ENCODE measurements around the gene ILK. TPM values are rescaled to one million over a fixed set of nuclear protein-coding genes. Genes with fewer than 3 reads are reported as not detected.

Gene ILK
- total and polyA plus RNA-seq, 2 of the 13 experiments (the other 11 are each of a cell fraction or from before 2014, with no cell fraction given): 70.3 to 108 TPM

DNA sequence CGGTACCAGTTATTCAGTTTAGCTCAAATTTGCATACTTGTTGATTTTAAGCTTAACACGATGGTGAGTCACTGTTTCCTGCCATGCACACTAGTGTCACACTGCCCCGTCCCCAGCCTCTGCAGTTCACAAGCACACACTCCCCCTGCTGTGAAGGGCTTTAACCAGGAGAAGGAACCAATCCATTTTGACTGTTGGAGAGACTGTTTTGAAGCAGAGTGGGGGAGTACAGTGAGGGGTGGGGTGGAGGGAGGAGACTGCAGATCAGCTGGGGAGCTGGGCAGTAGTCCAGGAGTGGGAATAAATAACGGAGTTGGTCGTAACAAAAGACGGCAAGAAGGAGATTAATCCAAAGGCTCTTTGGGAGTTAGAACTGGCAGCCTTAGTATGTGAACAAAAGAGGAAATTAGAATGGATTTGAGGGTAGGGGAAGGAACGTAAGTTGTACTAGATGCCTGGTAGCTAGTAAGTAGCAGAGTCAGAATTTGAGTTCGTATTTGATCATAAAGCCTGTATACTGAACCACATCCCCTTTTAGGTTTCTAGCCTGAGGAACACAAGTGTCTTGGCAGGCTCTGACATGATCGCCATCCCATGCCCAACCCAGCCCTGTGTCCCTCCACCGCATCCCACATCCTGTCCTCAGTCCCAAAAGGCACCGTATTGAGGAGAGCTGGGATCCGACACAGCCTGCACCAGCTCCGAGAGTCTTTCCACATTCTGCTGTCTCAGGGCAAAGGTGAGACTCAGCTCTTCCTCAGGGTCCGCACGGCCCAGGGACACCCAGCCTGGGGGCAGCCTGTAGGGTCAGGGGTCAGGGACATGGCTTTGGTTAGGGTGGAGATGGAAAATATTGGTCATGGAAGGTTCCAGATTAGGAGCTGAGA lies 14.8 kb downstream of the ILK start (continued):
- TF ChIP-seq, protein P1, sequence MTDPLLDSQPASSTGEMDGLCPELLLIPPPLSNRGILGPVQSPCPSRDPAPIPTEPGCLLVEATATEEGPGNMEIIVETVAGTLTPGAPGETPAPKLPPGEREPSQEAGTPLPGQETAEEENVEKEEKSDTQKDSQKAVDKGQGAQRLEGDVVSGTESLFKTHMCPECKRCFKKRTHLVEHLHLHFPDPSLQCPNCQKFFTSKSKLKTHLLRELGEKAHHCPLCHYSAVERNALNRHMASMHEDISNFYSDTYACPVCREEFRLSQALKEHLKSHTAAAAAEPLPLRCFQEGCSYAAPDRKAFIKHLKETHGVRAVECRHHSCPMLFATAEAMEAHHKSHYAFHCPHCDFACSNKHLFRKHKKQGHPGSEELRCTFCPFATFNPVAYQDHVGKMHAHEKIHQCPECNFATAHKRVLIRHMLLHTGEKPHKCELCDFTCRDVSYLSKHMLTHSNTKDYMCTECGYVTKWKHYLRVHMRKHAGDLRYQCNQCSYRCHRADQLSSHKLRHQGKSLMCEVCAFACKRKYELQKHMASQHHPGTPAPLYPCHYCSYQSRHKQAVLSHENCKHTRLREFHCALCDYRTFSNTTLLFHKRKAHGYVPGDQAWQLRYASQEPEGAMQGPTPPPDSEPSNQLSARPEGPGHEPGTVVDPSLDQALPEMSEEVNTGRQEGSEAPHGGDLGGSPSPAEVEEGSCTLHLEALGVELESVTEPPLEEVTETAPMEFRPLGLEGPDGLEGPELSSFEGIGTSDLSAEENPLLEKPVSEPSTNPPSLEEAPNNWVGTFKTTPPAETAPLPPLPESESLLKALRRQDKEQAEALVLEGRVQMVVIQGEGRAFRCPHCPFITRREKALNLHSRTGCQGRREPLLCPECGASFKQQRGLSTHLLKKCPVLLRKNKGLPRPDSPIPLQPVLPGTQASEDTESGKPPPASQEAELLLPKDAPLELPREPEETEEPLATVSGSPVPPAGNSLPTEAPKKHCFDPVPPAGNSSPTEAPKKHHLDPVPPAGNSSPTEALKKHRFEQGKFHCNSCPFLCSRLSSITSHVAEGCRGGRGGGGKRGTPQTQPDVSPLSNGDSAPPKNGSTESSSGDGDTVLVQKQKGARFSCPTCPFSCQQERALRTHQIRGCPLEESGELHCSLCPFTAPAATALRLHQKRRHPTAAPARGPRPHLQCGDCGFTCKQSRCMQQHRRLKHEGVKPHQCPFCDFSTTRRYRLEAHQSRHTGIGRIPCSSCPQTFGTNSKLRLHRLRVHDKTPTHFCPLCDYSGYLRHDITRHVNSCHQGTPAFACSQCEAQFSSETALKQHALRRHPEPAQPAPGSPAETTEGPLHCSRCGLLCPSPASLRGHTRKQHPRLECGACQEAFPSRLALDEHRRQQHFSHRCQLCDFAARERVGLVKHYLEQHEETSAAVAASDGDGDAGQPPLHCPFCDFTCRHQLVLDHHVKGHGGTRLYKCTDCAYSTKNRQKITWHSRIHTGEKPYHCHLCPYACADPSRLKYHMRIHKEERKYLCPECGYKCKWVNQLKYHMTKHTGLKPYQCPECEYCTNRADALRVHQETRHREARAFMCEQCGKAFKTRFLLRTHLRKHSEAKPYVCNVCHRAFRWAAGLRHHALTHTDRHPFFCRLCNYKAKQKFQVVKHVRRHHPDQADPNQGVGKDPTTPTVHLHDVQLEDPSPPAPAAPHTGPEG (CRISPR knock-in tag; IDR thresholded peaks at IDR 0.05): 0 out of 2 replicates have a peak, but pooled peaks have one; percentile 17
- no peak for TF ChIP-seq ZNF574 (CRISPR knock-in tag; IDR thresholded peaks at IDR 0.05)
- TF ChIP-seq, protein P2, sequence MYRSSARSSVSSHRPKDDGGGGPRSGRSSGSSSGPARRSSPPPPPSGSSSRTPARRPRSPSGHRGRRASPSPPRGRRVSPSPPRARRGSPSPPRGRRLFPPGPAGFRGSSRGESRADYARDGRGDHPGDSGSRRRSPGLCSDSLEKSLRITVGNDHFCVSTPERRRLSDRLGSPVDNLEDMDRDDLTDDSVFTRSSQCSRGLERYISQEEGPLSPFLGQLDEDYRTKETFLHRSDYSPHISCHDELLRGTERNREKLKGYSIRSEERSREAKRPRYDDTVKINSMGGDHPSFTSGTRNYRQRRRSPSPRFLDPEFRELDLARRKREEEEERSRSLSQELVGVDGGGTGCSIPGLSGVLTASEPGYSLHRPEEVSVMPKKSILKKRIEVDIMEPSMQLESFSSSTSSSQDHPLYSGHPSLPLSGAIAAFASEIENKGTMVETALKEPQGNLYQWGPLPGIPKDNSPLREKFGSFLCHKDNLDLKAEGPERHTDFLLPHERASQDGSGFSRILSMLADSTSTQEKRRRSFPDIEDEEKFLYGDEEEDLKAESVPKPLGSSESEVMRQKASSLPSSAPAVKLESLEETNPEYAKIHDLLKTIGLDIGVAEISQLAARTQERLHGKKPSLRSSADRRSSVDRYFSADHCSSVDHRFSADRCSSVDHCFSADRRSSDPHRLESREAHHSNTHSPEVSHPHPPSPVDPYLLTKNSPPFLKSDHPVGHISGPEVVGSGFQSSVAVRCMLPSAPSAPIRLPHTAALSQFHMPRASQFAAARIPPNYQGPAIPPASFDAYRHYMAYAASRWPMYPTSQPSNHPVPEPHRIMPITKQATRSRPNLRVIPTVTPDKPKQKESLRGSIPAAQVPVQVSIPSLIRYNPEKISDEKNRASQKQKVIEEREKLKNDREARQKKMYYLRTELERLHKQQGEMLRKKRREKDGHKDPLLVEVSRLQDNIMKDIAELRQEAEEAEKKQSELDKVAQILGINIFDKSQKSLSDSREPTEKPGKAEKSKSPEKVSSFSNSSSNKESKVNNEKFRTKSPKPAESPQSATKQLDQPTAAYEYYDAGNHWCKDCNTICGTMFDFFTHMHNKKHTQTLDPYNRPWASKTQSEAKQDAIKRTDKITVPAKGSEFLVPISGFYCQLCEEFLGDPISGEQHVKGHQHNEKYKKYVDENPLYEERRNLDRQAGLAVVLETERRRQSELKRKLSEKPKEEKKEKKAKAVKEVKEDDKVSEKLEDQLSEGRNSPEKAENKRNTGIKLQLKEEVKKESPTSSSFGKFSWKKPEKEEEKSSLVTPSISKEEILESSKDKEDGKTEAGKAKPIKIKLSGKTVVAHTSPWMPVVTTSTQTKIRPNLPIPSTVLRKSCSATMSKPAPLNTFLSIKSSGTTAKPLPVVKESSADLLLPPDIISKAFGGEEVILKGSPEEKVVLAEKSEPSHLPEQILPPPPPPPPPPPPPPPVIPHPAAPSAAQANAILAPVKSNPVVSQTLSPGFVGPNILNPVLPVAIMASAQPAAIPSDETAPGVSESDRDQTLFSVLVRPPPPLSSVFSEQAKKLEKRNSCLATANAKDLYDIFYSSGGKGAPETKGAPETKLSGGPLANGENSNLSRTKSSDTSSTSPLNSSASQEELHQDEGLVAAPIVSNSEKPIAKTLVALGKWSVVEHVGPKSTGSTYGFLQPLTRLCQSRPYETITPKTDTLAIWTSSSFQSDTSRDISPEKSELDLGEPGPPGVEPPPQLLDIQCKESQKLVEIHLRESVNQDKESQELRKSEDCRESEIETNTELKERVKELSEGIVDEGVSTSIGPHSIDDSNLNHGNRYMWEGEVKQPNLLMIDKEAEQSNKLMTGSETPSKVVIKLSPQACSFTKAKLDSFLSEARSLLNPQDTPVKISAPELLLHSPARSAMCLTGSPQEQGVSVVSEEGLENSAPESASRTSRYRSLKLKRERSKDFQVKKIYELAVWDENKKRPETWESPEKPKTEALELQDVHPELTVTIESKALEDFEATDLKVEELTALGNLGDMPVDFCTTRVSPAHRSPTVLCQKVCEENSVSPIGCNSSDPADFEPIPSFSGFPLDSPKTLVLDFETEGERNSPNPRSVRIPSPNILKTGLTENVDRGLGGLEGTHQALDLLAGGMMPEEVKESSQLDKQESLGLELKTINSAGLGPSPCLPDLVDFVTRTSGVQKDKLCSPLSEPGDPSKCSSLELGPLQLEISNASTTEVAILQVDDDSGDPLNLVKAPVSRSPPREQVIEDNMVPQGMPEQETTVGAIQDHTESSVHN (CRISPR knock-in tag; IDR thresholded peaks at IDR 0.05): no peak
- 0 out of 2 replicates have a peak, but pooled peaks have one; percentile 9 for TF ChIP-seq SP4 (CRISPR knock-in tag; IDR thresholded peaks at IDR 0.05)
- TF ChIP-seq MYPOP (CRISPR knock-in tag; IDR thresholded peaks at IDR 0.05): no peak
- peak; percentile 38; the same call in 1 of the 3 replicates for TF ChIP-seq MXI1 (IDR thresholded peaks at IDR 0.05; ENCODE audit: borderline replicate concordance, low read depth, low read length)
- TF ChIP-seq KLF6 (CRISPR knock-in tag; IDR thresholded peaks at IDR 0.05): no peak
- peak; percentile 75 for TF ChIP-seq FOSL2 (CRISPR knock-in tag; IDR thresholded peaks at IDR 0.05)
- TF ChIP-seq MIER2 (CRISPR knock-in tag; IDR thresholded peaks at IDR 0.05): no peak
